Measurements from ENCODE around the gene POMT1.

POMT1 gene

GRCh38 chr9:131459056-131459455 is 43.7 kb upstream of the POMT1 start:
- TF ChIP-seq EZH2phosphoT487 (IDR thresholded peaks at IDR 0.05; ENCODE audit: low read depth): no peak
- no peak for TF ChIP-seq CTCF (IDR thresholded peaks at IDR 0.05; ENCODE audit: low read depth, low read length)
- H4K20me1 ChIP-seq (ENCODE audit: insufficient read depth, low read length): no peaks in the 10 kb centered on the region

GRCh38 chr9:131461166-131461565 is 41.6 kb upstream of the POMT1 start:
- Histone ChIP-seq H3K36me3 (replicated peaks; ENCODE audit: low read depth, low read length) (peaks cover 64% of the 10 kb centered on the region), H3K27me3 (ENCODE audit: low read depth, low read length) (no peaks in the 10 kb centered on the region), H4K20me1 (ENCODE audit: insufficient read depth, low read length) (no peaks in the 10 kb centered on the region), H3K4me2 (ENCODE audit: low read length) (no peak overlapping the region), H2AFZ (ENCODE audit: low read depth, low read length) (no peak overlapping the region), H3K79me2 (ENCODE audit: low read length) (peaks cover 3% of the 10 kb centered on the region; the same call in 1 of the 2 replicates), H3K9me3 (ENCODE audit: insufficient read depth, low read length) (no peaks in the 10 kb centered on the region), H3K4me3 (ENCODE audit: low read length) (no peak overlapping the region), H3K4me1 (ENCODE audit: low read length) (no peaks in the 10 kb centered on the region), H3K27ac (ENCODE audit: low read length) (no peak overlapping the region), H3K9ac (ENCODE audit: low read length) (no peak overlapping the region)
- TF ChIP-seq CTCF (IDR thresholded peaks at IDR 0.05; ENCODE audit: low read depth, low read length): no peak
- no peak for TF ChIP-seq EZH2phosphoT487 (IDR thresholded peaks at IDR 0.05; ENCODE audit: low read depth)

More at GRCh38 chr9:131459056-131459455, 43.7 kb upstream of the POMT1 start:
- H3K9me3 ChIP-seq (ENCODE audit: insufficient read depth, low read length): no peaks in the 10 kb centered on the region
- H3K79me2 ChIP-seq (ENCODE audit: low read length): peaks cover 5% of the 10 kb centered on the region
- H2AFZ ChIP-seq (ENCODE audit: low read depth, low read length): no peak overlapping the region
- H3K4me2 ChIP-seq (ENCODE audit: low read length): no peak overlapping the region
- H3K9ac ChIP-seq (ENCODE audit: low read length): no peak overlapping the region
- peaks cover 52% of the 10 kb centered on the region for H3K36me3 ChIP-seq (replicated peaks; ENCODE audit: low read depth, low read length)
- H3K4me1 ChIP-seq (ENCODE audit: low read length): no peaks in the 10 kb centered on the region
- no peak overlapping the region for H3K27ac ChIP-seq (ENCODE audit: low read length)
- H3K4me3 ChIP-seq (ENCODE audit: low read length): no peak overlapping the region
- H3K27me3 ChIP-seq (ENCODE audit: low read depth, low read length): no peaks in the 10 kb centered on the region

- H3K9ac ChIP-seq (ENCODE audit: low read length): no peak overlapping the region
- no peak overlapping the region for H3K4me3 ChIP-seq (ENCODE audit: low read length)
- no peak overlapping the region for H3K4me2 ChIP-seq (ENCODE audit: low read length)
- H3K27ac ChIP-seq (ENCODE audit: low read length): no peak overlapping the region
- peaks cover under 1% of the 10 kb centered on the region; the same call in 1 of the 2 replicates for H4K20me1 ChIP-seq (ENCODE audit: insufficient read depth, low read length)
- peaks cover 62% of the 10 kb centered on the region for H3K36me3 ChIP-seq (replicated peaks; ENCODE audit: low read depth, low read length)
- H3K27me3 ChIP-seq (ENCODE audit: low read depth, low read length): no peaks in the 10 kb centered on the region
- peaks cover 19% of the 10 kb centered on the region for H3K79me2 ChIP-seq (ENCODE audit: low read length)
- TF ChIP-seq CTCF (IDR thresholded peaks at IDR 0.05; ENCODE audit: low read depth, low read length): no peak
- TF ChIP-seq EZH2phosphoT487 (IDR thresholded peaks at IDR 0.05; ENCODE audit: low read depth): no peak
- no peaks in the 10 kb centered on the region for H3K4me1 ChIP-seq (ENCODE audit: low read length)
- no peak overlapping the region for H2AFZ ChIP-seq (ENCODE audit: low read depth, low read length)
- H3K9me3 ChIP-seq (ENCODE audit: insufficient read depth, low read length): no peaks in the 10 kb centered on the region
Measured at GRCh38 chr9:131464354-131465000, 38.2 kb upstream of the POMT1 start.

- no peaks in the 10 kb centered on the region for H3K9me3 ChIP-seq (ENCODE audit: insufficient read depth, low read length)
- no peak overlapping the region for H3K27ac ChIP-seq (ENCODE audit: low read length)
- H3K9ac ChIP-seq (ENCODE audit: low read length): no peak overlapping the region
- peaks cover 64% of the 10 kb centered on the region for H3K36me3 ChIP-seq (replicated peaks; ENCODE audit: low read depth, low read length)
- TF ChIP-seq EZH2phosphoT487 (IDR thresholded peaks at IDR 0.05; ENCODE audit: low read depth) (no peak), CTCF (IDR thresholded peaks at IDR 0.05; ENCODE audit: low read depth, low read length) (no peak)
- H3K79me2 ChIP-seq (ENCODE audit: low read length): peaks cover 28% of the 10 kb centered on the region
- H3K4me2 ChIP-seq (ENCODE audit: low read length): no peak overlapping the region
- H3K4me3 ChIP-seq (ENCODE audit: low read length): no peak overlapping the region
- H3K4me1 ChIP-seq (ENCODE audit: low read length): no peaks in the 10 kb centered on the region
- H3K27me3 ChIP-seq (ENCODE audit: low read depth, low read length): no peaks in the 10 kb centered on the region
- no peak overlapping the region for H2AFZ ChIP-seq (ENCODE audit: low read depth, low read length)
- peaks cover 4% of the 10 kb centered on the region; the same call in 1 of the 2 replicates for H4K20me1 ChIP-seq (ENCODE audit: insufficient read depth, low read length)
Measured at GRCh38 chr9:131465401-131465800, 37.3 kb upstream of the POMT1 start.
